Measurements from ENCODE around the gene CHST11. TPM values are rescaled to one million over a fixed set of nuclear protein-coding genes. Genes with fewer than 3 reads are reported as not detected.
A peak's percentile ranks its signal among the peaks of the same experiment; 100 is the strongest.

CHST11 gene
- total RNA-seq, 4 donors from 2014 or later = 2.1 to 7.3 (median 4.9) TPM

GRCh38 chr12:104738331-104738730 lies 281.6 kb downstream of the CHST11 start:
- TF ChIP-seq, protein P1, sequence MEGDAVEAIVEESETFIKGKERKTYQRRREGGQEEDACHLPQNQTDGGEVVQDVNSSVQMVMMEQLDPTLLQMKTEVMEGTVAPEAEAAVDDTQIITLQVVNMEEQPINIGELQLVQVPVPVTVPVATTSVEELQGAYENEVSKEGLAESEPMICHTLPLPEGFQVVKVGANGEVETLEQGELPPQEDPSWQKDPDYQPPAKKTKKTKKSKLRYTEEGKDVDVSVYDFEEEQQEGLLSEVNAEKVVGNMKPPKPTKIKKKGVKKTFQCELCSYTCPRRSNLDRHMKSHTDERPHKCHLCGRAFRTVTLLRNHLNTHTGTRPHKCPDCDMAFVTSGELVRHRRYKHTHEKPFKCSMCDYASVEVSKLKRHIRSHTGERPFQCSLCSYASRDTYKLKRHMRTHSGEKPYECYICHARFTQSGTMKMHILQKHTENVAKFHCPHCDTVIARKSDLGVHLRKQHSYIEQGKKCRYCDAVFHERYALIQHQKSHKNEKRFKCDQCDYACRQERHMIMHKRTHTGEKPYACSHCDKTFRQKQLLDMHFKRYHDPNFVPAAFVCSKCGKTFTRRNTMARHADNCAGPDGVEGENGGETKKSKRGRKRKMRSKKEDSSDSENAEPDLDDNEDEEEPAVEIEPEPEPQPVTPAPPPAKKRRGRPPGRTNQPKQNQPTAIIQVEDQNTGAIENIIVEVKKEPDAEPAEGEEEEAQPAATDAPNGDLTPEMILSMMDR (IDR thresholded peaks at IDR 0.05) = no peak
- no peak for TF ChIP-seq POLR2A (IDR thresholded peaks at IDR 0.05)
- intact Hi-C loops (cut with DNase I; ENCODE audit: low total_unique reads) = no loop called here
- no peak for DNase-seq (ENCODE audit: low spot score in 2 of 2)
- no peak overlapping the region for H3K4me3 ChIP-seq (ENCODE audit: low read depth, poor library complexity, severe bottlenecking)
- 60 to 68% methylated on average over 8 of the region's 8 CpGs for WGBS, 2 donors

DNA sequence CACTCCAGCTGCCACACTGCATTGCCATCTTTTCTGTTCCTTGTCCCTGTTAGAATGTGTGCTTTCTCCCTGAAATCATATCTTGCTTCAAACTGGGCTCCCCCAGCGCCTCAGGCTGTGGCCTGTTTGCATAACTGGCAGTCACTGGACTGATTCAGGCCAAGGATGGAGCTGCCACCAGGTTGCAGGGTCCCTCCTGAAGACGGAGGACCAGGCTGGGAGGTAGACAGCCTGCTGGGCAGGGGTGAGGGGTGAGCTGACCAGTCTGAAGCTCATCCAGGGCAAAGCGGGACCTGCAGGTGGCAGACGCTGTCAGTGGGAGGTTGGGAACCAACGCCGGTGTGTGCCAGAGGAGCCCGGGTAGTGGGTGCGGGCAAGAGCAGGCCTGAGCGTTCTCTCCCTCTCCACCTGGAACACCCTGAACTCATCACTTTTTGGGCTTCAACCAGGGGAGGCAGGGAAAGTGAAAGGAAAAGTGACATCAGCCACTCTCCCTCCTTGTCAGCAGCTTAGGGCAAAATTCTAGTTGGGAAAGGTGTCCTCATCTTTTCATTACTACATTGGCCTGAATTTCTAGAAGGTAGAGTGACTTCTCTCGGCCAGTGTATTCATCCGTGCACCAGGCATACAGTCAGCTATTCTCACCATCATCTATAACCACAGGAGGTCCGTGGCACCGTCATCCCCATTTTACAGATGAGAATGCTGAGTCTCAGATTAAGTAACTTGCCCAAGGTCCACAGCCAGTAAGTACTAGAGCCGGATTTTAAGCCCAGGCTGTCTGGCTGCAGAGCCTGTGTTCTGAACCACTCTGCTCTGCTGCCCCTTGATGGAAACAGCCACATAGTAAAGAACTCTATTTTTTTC lies 282.3 kb downstream of the CHST11 start:
- no peak for TF ChIP-seq POLR2A (IDR thresholded peaks at IDR 0.05)
- TF ChIP-seq, protein P1 (IDR thresholded peaks at IDR 0.05) = no peak

DNA sequence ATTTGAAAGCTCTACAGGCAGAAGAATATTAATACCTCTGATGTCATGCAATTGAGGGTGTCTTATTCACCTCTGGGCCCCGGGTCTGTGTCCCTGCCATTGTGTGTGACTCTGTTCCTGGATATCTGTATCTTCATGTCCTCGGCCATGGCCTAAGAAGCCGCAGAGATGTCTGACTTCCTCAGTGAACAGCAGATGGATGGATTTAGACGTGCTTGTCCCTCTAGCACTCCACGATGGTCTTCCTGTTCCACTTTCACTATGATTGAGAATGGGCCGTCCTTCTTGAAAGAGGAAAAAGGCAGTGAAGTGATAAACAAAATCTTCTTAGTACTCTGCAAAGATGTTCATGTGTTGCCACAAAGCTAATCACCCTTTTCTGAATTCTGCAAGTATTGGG lies 283.9 kb downstream of the CHST11 start:
- peak in 1 of 2 donors; percentile 43 for DNase-seq (ENCODE audit: low spot score in 2 of 2)
- H3K4me3 ChIP-seq (ENCODE audit: low read depth, poor library complexity, severe bottlenecking) = no peak overlapping the region
- TF ChIP-seq, protein P1 (IDR thresholded peaks at IDR 0.05) = no peak
- TF ChIP-seq POLR2A (IDR thresholded peaks at IDR 0.05) = no peak
- intact Hi-C loops (cut with DNase I; ENCODE audit: low total_unique reads) = no loop called here
- WGBS, 2 donors = 79 to 82% methylated on average over 6 of the region's 6 CpGs

More for the DNA sequence above, 282.3 kb downstream of the CHST11 start:
- no peak overlapping the region for H3K4me3 ChIP-seq (ENCODE audit: low read depth, poor library complexity, severe bottlenecking)
- DNase-seq (ENCODE audit: low spot score in 2 of 2) = no peak
- intact Hi-C loops (cut with DNase I; ENCODE audit: low total_unique reads) = no loop called here
- 75 to 77% methylated on average over 14 of the region's 14 CpGs for WGBS, 2 donors

- 86 to 89% methylated on average over 5 of the region's 5 CpGs for WGBS, 2 donors
- H3K4me3 ChIP-seq (ENCODE audit: low read depth, poor library complexity, severe bottlenecking) = no peak overlapping the region
- TF ChIP-seq POLR2A (IDR thresholded peaks at IDR 0.05) = no peak
- TF ChIP-seq, protein P1 (IDR thresholded peaks at IDR 0.05) = no peak
- intact Hi-C loops (cut with DNase I; ENCODE audit: low total_unique reads) = no loop called here
- DNase-seq (ENCODE audit: low spot score in 2 of 2) = no peak
These were observed 284.3 kb downstream of the CHST11 start for GRCh38 chr12:104741077-104741476.

- H3K4me3 ChIP-seq (ENCODE audit: low read depth, poor library complexity, severe bottlenecking) = no peak overlapping the region
- no peak for DNase-seq (ENCODE audit: low spot score in 2 of 2)
- TF ChIP-seq, protein P1 (IDR thresholded peaks at IDR 0.05) = no peak
- no peak for TF ChIP-seq POLR2A (IDR thresholded peaks at IDR 0.05)
- intact Hi-C loops (cut with DNase I; ENCODE audit: low total_unique reads) = no loop called here
- WGBS, 2 donors = 92 to 96% methylated on average over 14 to 15 of the region's 15 CpGs
These were observed 285.0 kb downstream of the CHST11 start for GRCh38 chr12:104741497-104742367.
